ENCODE data around the gene ZMYND8.

GRCh38 chr20:47238780-47239718 lies 117.5 kb downstream of the ZMYND8 start:
- TF ChIP-seq CTCF (tag by site-specific recombination; IDR thresholded peaks at IDR 0.05) (no peak), ZNF175 (tag by site-specific recombination; IDR thresholded peaks at IDR 0.05) (no peak), ELK4 (IDR thresholded peaks at IDR 0.05; ENCODE audit: borderline replicate concordance, low read depth, low read length) (no peak)

Data from HEK293 (cell line).